Hippocampal formation (tissue), 2 donors: ENCODE data around the gene KRTAP4-9.
"Not testable (repeated sequence)": the region's sequence is repeated elsewhere in the genome, so short reads cannot be mapped to it uniquely, and the experiment has no call there.

Experiments used
- DNase-seq, 2 donors: peaks; one replicate each; lab custom pipeline; 2025; lab: John Stamatoyannopoulos, UW

KRTAP4-9 gene

GRCh38 chr17:41098042-41098441 is 7.1 kb upstream of the KRTAP4-9 start, which contains the start of gene KRTAP4-8:
Gene KRTAP4-8 (minus strand): TSS chr17:41098142. CDS start chr17:41098084, 58 bp downstream.
- no peak for DNase-seq

GRCh38 chr17:41098481-41098880 is 6.7 kb upstream of the KRTAP4-9 start:
- DNase-seq: no peak

- not testable (repeated sequence) for DNase-seq
These were observed 5.3 kb upstream of the KRTAP4-9 start for GRCh38 chr17:41099682-41100480.

- DNase-seq: no peak
These were observed 3.5 kb upstream of the KRTAP4-9 start, which contains the start of gene KRTAP4-16 for GRCh38 chr17:41101586-41102259. Gene KRTAP4-16 (minus strand): TSS chr17:41102209. CDS start chr17:41102209, 0 bp downstream.

GRCh38 chr17:41103896-41104295 is 1.3 kb upstream of the KRTAP4-9 start:
- DNase-seq: no peak

GRCh38 chr17:41104386-41105038 is 677 bp upstream of the KRTAP4-9 start:
- not testable (repeated sequence) for DNase-seq

GRCh38 chr17:41107941-41108450 is 2.8 kb downstream of the KRTAP4-9 start:
- no peak for DNase-seq

- DNase-seq: not testable (repeated sequence)
These were observed 3.7 kb downstream of the KRTAP4-9 start for GRCh38 chr17:41108728-41109386.

GRCh38 chr17:41111151-41111885 is 6.1 kb downstream of the KRTAP4-9 start:
- no peak for DNase-seq

GRCh38 chr17:41116297-41116696 is 11.1 kb downstream of the KRTAP4-9 start:
- DNase-seq: no peak

- DNase-seq: not testable (repeated sequence)
These were observed 12.7 kb downstream of the KRTAP4-9 start, which contains the start of gene KRTAP4-11 for GRCh38 chr17:41117846-41118386. Gene KRTAP4-11 (minus strand): TSS chr17:41118373. CDS start chr17:41118315, 58 bp downstream.

GRCh38 chr17:41118721-41119120 is 13.5 kb downstream of the KRTAP4-9 start:
- no peak for DNase-seq

- not testable (repeated sequence) for DNase-seq
These were observed 14.8 kb downstream of the KRTAP4-9 start for GRCh38 chr17:41119696-41120690.

- no peak for DNase-seq
These were observed 16.6 kb downstream of the KRTAP4-9 start for GRCh38 chr17:41121742-41122141.

- DNase-seq: not testable (repeated sequence)
These were observed 18.3 kb downstream of the KRTAP4-9 start for GRCh38 chr17:41123292-41123990.

- DNase-seq: not testable (repeated sequence)
These were observed 18.8 kb downstream of the KRTAP4-9 start, which contains the start of gene KRTAP4-12 for GRCh38 chr17:41123991-41124371. Gene KRTAP4-12 (minus strand): TSS chr17:41124182. CDS start chr17:41124122, 60 bp downstream.

GRCh38 chr17:41125064-41125463 is 19.9 kb downstream of the KRTAP4-9 start:
- DNase-seq: no peak

- no peak for DNase-seq
These were observed 21.2 kb downstream of the KRTAP4-9 start for GRCh38 chr17:41126412-41126811.
